Upper lobe of left lung (tissue), 4 donors: ENCODE measurements around the gene RFTN2.

Experiments used
- POLR2A ChIP-seq, 4 donors: fragments of 450-650 bp; IDR thresholded peaks; one replicate each; pipeline ENCODE4 v1.5.1; 2016 to 2017; ENCODE audit warnings: antibody characterized with exemption in 4 of 4, mild to moderate bottlenecking in 2 of 4
- TF ChIP-seq, protein P1 (sequence below), 6 experiments: fragments of 450-650 bp in 4 of 6; fragments of 200-600 bp in 2 of 6; sonication (generic) in 2 of 6; IDR thresholded peaks; one replicate each; pipeline ENCODE4 v1.5.1; 2016 to 2019; ENCODE audit warnings: antibody characterized with exemption in 6 of 6

DNA sequence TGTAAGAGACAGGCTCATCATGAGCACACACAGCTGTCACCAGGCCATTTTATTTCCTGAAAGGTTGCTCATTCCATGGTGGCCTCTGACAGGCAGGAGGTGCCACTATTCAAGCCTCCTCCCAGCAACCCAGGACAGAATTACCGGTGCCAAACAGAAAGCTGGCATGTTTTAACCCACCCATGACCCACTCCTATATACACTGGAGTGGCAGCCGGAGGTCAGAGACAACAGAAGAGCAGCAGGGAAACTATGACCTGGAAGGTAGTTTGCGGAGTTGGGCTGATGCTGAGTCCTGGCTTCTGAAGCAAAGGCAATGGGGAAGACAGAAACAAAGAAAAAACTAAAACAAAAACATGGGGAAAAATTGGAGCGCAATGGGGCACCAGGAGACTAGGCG is 2.3 kb downstream of the RFTN2 start:
- no peak for TF ChIP-seq POLR2A (IDR thresholded peaks at IDR 0.05)
- TF ChIP-seq, protein P1, sequence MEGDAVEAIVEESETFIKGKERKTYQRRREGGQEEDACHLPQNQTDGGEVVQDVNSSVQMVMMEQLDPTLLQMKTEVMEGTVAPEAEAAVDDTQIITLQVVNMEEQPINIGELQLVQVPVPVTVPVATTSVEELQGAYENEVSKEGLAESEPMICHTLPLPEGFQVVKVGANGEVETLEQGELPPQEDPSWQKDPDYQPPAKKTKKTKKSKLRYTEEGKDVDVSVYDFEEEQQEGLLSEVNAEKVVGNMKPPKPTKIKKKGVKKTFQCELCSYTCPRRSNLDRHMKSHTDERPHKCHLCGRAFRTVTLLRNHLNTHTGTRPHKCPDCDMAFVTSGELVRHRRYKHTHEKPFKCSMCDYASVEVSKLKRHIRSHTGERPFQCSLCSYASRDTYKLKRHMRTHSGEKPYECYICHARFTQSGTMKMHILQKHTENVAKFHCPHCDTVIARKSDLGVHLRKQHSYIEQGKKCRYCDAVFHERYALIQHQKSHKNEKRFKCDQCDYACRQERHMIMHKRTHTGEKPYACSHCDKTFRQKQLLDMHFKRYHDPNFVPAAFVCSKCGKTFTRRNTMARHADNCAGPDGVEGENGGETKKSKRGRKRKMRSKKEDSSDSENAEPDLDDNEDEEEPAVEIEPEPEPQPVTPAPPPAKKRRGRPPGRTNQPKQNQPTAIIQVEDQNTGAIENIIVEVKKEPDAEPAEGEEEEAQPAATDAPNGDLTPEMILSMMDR (IDR thresholded peaks at IDR 0.05): no peak
